WERI-Rb-1 (cell line): Measurements from ENCODE around the gene SRPX2.

Experiments used
- DNase-seq: peaks from one replicate; pipeline ENCODE4 v3.0.0-alpha.2; 2020
- H3K27ac ChIP-seq: fragments of 250-450 bp; sonication (Bioruptor Pico); 2 replicates; pipeline ENCODE4 v1.5.1; 2020; ENCODE audit warnings: mild to moderate bottlenecking, moderate library complexity
- H3K27me3 ChIP-seq: fragments of 250-450 bp; sonication (Bioruptor Pico); 2 replicates; pipeline ENCODE4 v1.5.1; 2021; ENCODE audit warnings: mild to moderate bottlenecking, low read depth, moderate library complexity; ENCODE audit not compliant: insufficient read depth, severe bottlenecking
- H3K36me3 ChIP-seq: fragments of 250-450 bp; sonication (Bioruptor Pico); 2 replicates; pipeline ENCODE4 v1.5.1; 2020; ENCODE audit warnings: mild to moderate bottlenecking, moderate library complexity
- H3K4me3 ChIP-seq: 2 replicates; pipeline ENCODE4 v1.5.1; 2011; ENCODE audit warnings: low read depth, mild to moderate bottlenecking, control low read depth, low read length
- H3K9me3 ChIP-seq: fragments of 250-450 bp; sonication (Bioruptor Pico); 2 replicates; pipeline ENCODE4 v1.5.1; 2021; ENCODE audit warnings: mild to moderate bottlenecking, moderate library complexity; ENCODE audit not compliant: severe bottlenecking
- TF ChIP-seq, protein P1 (sequence below): IDR thresholded peaks from 2 replicates; pipeline ENCODE4 v1.5.1; 2011; ENCODE audit warnings: low read depth, mild to moderate bottlenecking, control low read depth, inconsistent platforms, low read length

SRPX2 gene

GRCh38 chrX:100652266-100652665 is 8.3 kb downstream of the SRPX2 start:
- Histone ChIP-seq H3K9me3 (no peaks in the 10 kb centered on the region), H3K27ac (no peak overlapping the region), H3K27me3 (no peaks in the 10 kb centered on the region), H3K36me3 (no peaks in the 10 kb centered on the region), H3K4me3 (no peak overlapping the region)
- no peak for DNase-seq
- TF ChIP-seq, protein P1, sequence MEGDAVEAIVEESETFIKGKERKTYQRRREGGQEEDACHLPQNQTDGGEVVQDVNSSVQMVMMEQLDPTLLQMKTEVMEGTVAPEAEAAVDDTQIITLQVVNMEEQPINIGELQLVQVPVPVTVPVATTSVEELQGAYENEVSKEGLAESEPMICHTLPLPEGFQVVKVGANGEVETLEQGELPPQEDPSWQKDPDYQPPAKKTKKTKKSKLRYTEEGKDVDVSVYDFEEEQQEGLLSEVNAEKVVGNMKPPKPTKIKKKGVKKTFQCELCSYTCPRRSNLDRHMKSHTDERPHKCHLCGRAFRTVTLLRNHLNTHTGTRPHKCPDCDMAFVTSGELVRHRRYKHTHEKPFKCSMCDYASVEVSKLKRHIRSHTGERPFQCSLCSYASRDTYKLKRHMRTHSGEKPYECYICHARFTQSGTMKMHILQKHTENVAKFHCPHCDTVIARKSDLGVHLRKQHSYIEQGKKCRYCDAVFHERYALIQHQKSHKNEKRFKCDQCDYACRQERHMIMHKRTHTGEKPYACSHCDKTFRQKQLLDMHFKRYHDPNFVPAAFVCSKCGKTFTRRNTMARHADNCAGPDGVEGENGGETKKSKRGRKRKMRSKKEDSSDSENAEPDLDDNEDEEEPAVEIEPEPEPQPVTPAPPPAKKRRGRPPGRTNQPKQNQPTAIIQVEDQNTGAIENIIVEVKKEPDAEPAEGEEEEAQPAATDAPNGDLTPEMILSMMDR = no peak

DNA sequence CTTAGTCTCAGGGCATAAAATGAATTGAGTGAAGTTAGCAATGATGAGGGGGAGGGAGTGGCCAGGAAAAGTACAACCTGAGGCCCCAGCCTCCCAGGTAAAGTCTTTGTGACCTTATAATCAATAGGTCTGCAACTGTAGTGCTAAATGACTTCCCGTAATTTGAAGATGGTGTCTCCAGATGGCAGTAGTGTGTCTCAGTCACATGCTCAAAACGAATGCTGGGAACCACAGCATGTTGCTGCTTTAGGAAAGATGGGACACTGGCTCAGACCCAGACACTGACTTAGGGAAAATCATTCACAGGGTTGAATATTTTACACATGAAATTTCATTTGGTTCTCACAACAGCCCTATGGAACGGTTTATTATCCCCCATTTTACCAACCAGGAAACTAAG is 10.3 kb downstream of the SRPX2 start:
- TF ChIP-seq, protein P1 = 0 out of 2 replicates have a peak, but pooled peaks have one; percentile 37
- Histone ChIP-seq H3K27ac (peak overlapping the region; percentile 10; the same call in 1 of the 2 replicates), H3K36me3 (no peaks in the 10 kb centered on the region), H3K9me3 (no peaks in the 10 kb centered on the region), H3K4me3 (no peak overlapping the region), H3K27me3 (no peaks in the 10 kb centered on the region)
- peak; percentile 30 for DNase-seq

- Histone ChIP-seq H3K27me3 (no peaks in the 10 kb centered on the region), H3K27ac (no peak overlapping the region), H3K9me3 (no peaks in the 10 kb centered on the region), H3K36me3 (no peaks in the 10 kb centered on the region), H3K4me3 (no peak overlapping the region)
- TF ChIP-seq, protein P1 = no peak
- DNase-seq = no peak
Measured at GRCh38 chrX:100658941-100659381, 15.0 kb downstream of the SRPX2 start.

DNA sequence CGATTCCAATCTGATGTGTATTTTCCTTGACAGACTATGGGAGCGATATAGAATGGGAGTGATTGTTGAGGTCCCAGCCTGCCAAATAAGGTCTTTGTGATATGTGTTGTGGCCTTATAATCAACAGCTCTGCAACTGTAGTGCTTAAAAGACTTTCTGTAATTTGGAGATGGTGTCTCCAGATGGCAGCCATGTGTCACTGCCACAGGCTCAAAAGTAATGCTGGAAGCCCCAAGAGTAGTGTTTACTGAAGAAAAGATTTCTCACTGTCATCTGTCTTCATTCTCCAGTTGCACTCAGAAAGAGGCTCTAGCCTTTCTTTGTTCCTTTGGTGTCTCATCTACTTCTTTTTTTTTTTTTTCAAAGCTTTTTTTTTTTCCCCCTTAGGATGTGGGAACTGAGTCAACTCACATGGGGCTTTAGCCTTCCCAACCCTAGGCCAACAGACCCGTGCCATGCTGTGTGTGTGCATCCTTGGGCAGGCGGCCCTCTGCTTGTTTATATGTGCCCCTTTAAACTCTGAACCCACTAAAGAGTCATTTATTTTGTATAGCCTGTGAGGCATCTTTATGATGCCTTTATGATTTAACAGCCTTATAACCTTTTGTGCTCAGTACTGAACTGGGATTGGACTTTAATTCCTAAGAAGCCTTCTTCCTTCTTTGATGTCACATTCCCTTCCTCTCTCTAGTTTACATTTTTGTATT is 15.6 kb downstream of the SRPX2 start:
- H3K27me3 ChIP-seq = no peaks in the 10 kb centered on the region
- no peaks in the 10 kb centered on the region for H3K36me3 ChIP-seq
- H3K9me3 ChIP-seq = no peaks in the 10 kb centered on the region
- H3K4me3 ChIP-seq = no peak overlapping the region
- no peak for DNase-seq
- TF ChIP-seq, protein P1 = peak; percentile 10; the same call in 1 of the 2 replicates
- no peak overlapping the region for H3K27ac ChIP-seq

- Histone ChIP-seq H3K9me3 (no peaks in the 10 kb centered on the region), H3K4me3 (no peak overlapping the region), H3K27me3 (no peaks in the 10 kb centered on the region), H3K27ac (no peak overlapping the region), H3K36me3 (no peaks in the 10 kb centered on the region)
- DNase-seq = no peak
- TF ChIP-seq, protein P1 = no peak
Measured at GRCh38 chrX:100662170-100662569, 18.2 kb downstream of the SRPX2 start.

DNA sequence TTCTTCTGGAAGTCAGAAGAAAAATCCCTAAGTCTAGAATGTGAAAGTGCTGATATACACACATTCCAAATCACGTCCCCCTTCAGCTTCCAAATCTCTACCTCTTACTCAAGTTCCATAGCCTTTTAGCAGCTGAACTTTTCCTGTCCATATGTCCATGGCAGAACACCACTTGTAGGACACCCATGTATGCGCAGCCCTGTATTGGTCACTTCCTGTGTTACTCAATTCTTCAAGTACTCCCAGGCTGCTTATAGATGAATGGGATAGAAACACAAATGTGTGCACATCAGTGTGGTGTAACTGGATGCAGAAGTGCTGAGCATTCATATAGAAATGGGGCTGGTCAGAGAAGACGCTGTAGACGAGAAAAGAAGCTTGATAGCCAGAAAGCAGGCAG is 18.8 kb downstream of the SRPX2 start:
- Histone ChIP-seq H3K4me3 (no peak overlapping the region), H3K27me3 (no peaks in the 10 kb centered on the region), H3K36me3 (no peaks in the 10 kb centered on the region), H3K27ac (no peak overlapping the region), H3K9me3 (no peaks in the 10 kb centered on the region)
- DNase-seq = no peak
- TF ChIP-seq, protein P1 = no peak
